Measurements from ENCODE around the gene BICDL1.

- TF ChIP-seq, protein P1, sequence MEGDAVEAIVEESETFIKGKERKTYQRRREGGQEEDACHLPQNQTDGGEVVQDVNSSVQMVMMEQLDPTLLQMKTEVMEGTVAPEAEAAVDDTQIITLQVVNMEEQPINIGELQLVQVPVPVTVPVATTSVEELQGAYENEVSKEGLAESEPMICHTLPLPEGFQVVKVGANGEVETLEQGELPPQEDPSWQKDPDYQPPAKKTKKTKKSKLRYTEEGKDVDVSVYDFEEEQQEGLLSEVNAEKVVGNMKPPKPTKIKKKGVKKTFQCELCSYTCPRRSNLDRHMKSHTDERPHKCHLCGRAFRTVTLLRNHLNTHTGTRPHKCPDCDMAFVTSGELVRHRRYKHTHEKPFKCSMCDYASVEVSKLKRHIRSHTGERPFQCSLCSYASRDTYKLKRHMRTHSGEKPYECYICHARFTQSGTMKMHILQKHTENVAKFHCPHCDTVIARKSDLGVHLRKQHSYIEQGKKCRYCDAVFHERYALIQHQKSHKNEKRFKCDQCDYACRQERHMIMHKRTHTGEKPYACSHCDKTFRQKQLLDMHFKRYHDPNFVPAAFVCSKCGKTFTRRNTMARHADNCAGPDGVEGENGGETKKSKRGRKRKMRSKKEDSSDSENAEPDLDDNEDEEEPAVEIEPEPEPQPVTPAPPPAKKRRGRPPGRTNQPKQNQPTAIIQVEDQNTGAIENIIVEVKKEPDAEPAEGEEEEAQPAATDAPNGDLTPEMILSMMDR (IDR thresholded peaks at IDR 0.05): no peak
- TF ChIP-seq POLR2A (IDR thresholded peaks at IDR 0.05): no peak
Measured at GRCh38 chr12:120078868-120079267, 89.8 kb downstream of the BICDL1 start.
